Keratinocyte (primary cell): ENCODE measurements around the gene PGC. TPM values are rescaled to one million over a fixed set of nuclear protein-coding genes. Genes with fewer than 3 reads are reported as not detected.

Experiments used
- DNase-seq: peaks from one replicate; pipeline ENCODE4 v3.0.0-alpha.2; 2011; ENCODE audit warnings: low read depth, missing footprints, low spot score
- FAIRE-seq: peaks from 2 replicates; lab custom pipeline; 2011; peaks lifted over from hg19 to GRCh38; lab: Jason Lieb, UNC
- H2AFZ ChIP-seq: 2 replicates; pipeline ENCODE4 v1.6.0; 2012; ENCODE audit warnings: low read length, control low read depth, inconsistent platforms; ENCODE audit not compliant: control insufficient read depth
- H3K27ac ChIP-seq: 2 replicates; pipeline ENCODE4 v1.5.1; 2011; ENCODE audit warnings: low read length; ENCODE audit not compliant: control insufficient read depth, insufficient read depth
- H3K27me3 ChIP-seq: 3 replicates; pipeline ENCODE4 v1.6.0; 2011; ENCODE audit warnings: low read length; ENCODE audit not compliant: control insufficient read depth, insufficient read depth; ENCODE audit errors: extremely low read depth
- H3K36me3 ChIP-seq, 2 experiments: 2 replicates in 1 of 2; 3 replicates in 1 of 2; pipeline ENCODE4 v1.5.1; 2011; ENCODE audit warnings: low read length in 2 of 2, mild to moderate bottlenecking in 1 of 2; ENCODE audit not compliant: control insufficient read depth in 2 of 2, insufficient read depth in 2 of 2; ENCODE audit errors: extremely low read depth in 1 of 2
- H3K4me1 ChIP-seq: 3 replicates; pipeline ENCODE4 v1.5.1; 2011; ENCODE audit warnings: low read length; ENCODE audit not compliant: control insufficient read depth, insufficient read depth; ENCODE audit errors: extremely low read depth
- H3K4me2 ChIP-seq: 3 replicates; pipeline ENCODE4 v1.6.0; 2011; ENCODE audit warnings: low read depth, low read length; ENCODE audit not compliant: control insufficient read depth, insufficient read depth; ENCODE audit errors: extremely low read depth
- H3K4me3 ChIP-seq, 3 experiments: fragments of 200-600 bp in 1 of 3; sonication (generic) in 1 of 3; 2 replicates in 2 of 3; 3 replicates in 1 of 3; pipeline ENCODE4 v1.5.1; 2011 to 2016; ENCODE audit warnings: low read length in 3 of 3, mild to moderate bottlenecking in 3 of 3, control low read depth in 2 of 3, inconsistent platforms in 1 of 3, low read depth in 1 of 3, mixed read lengths in 1 of 3, mixed run types in 1 of 3, moderate library complexity in 1 of 3; ENCODE audit not compliant: control insufficient read depth in 2 of 3, insufficient read depth in 2 of 3; ENCODE audit errors: extremely low read depth in 1 of 3
- H3K79me2 ChIP-seq: 2 replicates; pipeline ENCODE4 v1.6.0; 2012; ENCODE audit warnings: low read length; ENCODE audit not compliant: control insufficient read depth, insufficient read depth
- H3K9ac ChIP-seq: 3 replicates; pipeline ENCODE4 v1.6.0; 2011; ENCODE audit warnings: low read length; ENCODE audit not compliant: control insufficient read depth, insufficient read depth; ENCODE audit errors: extremely low read depth
- H3K9me1 ChIP-seq: 3 replicates; pipeline ENCODE4 v1.6.0; 2011; ENCODE audit warnings: low read length; ENCODE audit not compliant: control insufficient read depth, insufficient read depth; ENCODE audit errors: extremely low read depth
- H3K9me3 ChIP-seq: 2 replicates; pipeline ENCODE4 v1.5.1; 2012; ENCODE audit warnings: low read depth, low read length; ENCODE audit not compliant: control insufficient read depth
- H4K20me1 ChIP-seq: 3 replicates; pipeline ENCODE4 v1.6.0; 2011; ENCODE audit warnings: low read length; ENCODE audit not compliant: control insufficient read depth, insufficient read depth; ENCODE audit errors: extremely low read depth
- CTCF ChIP-seq, 3 experiments: IDR thresholded peaks in 1 of 3; conservative IDR thresholded peaks in 1 of 3; optimal IDR thresholded peaks in 1 of 3; 2 replicates in 2 of 3; 3 replicates in 1 of 3; pipeline versions ENCODE3 to v1.5.1; 2011; ENCODE audit warnings: low read length in 3 of 3, mild to moderate bottlenecking in 3 of 3, moderate library complexity in 2 of 3, control low read depth in 1 of 3, inconsistent platforms in 1 of 3; ENCODE audit not compliant: insufficient read depth in 2 of 3; ENCODE audit errors: extremely low read depth in 1 of 3
- EZH2 ChIP-seq: IDR thresholded peaks from one replicate; pipeline ENCODE4 v1.6.1; 2012; ENCODE audit warnings: inconsistent platforms, mild to moderate bottlenecking, low read length, moderate library complexity
- dilution Hi-C: fragments of 300-500 bp; cut with MboI; formaldehyde crosslinking; loops from one replicate; pipeline ENCODE4 v1.7.0; 2020; ENCODE audit warnings: low sequenced_read_pairs; ENCODE audit not compliant: extremely low pct_ligation_motif_present
- polyA plus RNA-seq, 5 experiments: library from polyadenylated mRNA; depleted of rRNA in 3 of 5; stranded (reverse) in 3 of 5; stranded (forward) in 1 of 5; unstranded in 1 of 5; fragments of >200 nt; gene quantifications; 1 replicate in 1 of 5; 2 replicates in 3 of 5; 3 replicates in 1 of 5; pipeline versions ENCODE4 v1.2.1 to v1.2.3, GENCODE V29; 2011 to 2012; ENCODE audit warnings: missing spikeins in 2 of 5, low read depth in 1 of 5, low replicate concordance in 1 of 5

The PGC gene
- polyA plus RNA-seq, 1 donor (not counting 4 experiments of a cell fraction or from before 2014, with no cell fraction given), result not detected

- dilution Hi-C loops, result no loop called here
- Histone ChIP-seq H3K9me3 (no peaks in the 10 kb centered on the region), H3K79me2 (no peaks in the 10 kb centered on the region), H3K4me2 (no peak overlapping the region), H3K9ac (no peak overlapping the region), H3K36me3 (peaks cover 15 to 23% of the 10 kb centered on the region in 2 experiments), H3K9me1 (no peaks in the 10 kb centered on the region), H4K20me1 (no peaks in the 10 kb centered on the region), H3K4me1 (peaks cover 6% of the 10 kb centered on the region), H3K4me3 (no peak overlapping the region), H3K27ac (no peak overlapping the region), H2AFZ (no peak overlapping the region), H3K27me3 (no peaks in the 10 kb centered on the region)
- TF ChIP-seq CTCF (optimal IDR thresholded peaks at IDR 0.05 in 1 of 3, IDR thresholded peaks at IDR 0.05 in 1 of 3, conservative IDR thresholded peaks at IDR 0.05 in 1 of 3; ENCODE audit: extremely low read depth in 1 of 3, insufficient read depth in 2 of 3, low read length in 3 of 3), result no peak
- TF ChIP-seq EZH2, result no peak
- FAIRE-seq, result no peak
- DNase-seq, result no peak
Measured at GRCh38 chr6:41775293-41775882, 28.2 kb upstream of the PGC start.

- TF ChIP-seq CTCF (optimal IDR thresholded peaks at IDR 0.05 in 1 of 3, IDR thresholded peaks at IDR 0.05 in 1 of 3, conservative IDR thresholded peaks at IDR 0.05 in 1 of 3; ENCODE audit: extremely low read depth in 1 of 3, insufficient read depth in 2 of 3, low read length in 3 of 3), result no peak
- TF ChIP-seq EZH2, result no peak
- FAIRE-seq, result no peak
Measured at GRCh38 chr6:41774841-41775240, 27.6 kb upstream of the PGC start.

More at GRCh38 chr6:41774841-41775240, 27.6 kb upstream of the PGC start:
- Histone ChIP-seq H4K20me1 (no peaks in the 10 kb centered on the region), H3K9ac (no peak overlapping the region), H3K27ac (no peak overlapping the region), H2AFZ (no peak overlapping the region), H3K9me1 (no peaks in the 10 kb centered on the region), H3K4me1 (peaks cover 6% of the 10 kb centered on the region), H3K36me3 (peaks cover 15 to 26% of the 10 kb centered on the region in 2 experiments), H3K9me3 (no peaks in the 10 kb centered on the region), H3K27me3 (no peaks in the 10 kb centered on the region), H3K79me2 (no peaks in the 10 kb centered on the region), H3K4me2 (no peak overlapping the region), H3K4me3 (no peak overlapping the region)
- dilution Hi-C loops, result no loop called here
- DNase-seq, result no peak
